ENCODE data around the gene MROH9.

MROH9 gene

GRCh38 chr1:170986901-170987300, 51.6 kb downstream of the MROH9 start:
- ATAC-seq (ENCODE audit: low read depth) (no peak), DNase-seq (ENCODE audit: low spot score) (no peak)
- H3K36me3 ChIP-seq (ENCODE audit: low read depth), result no peaks in the 10 kb centered on the region
- H3K4me3 ChIP-seq (ENCODE audit: severe bottlenecking), result no peak overlapping the region
- H3K4me1 ChIP-seq (ENCODE audit: insufficient read depth, poor library complexity, severe bottlenecking), result no peaks in the 10 kb centered on the region
- TF ChIP-seq CTCF (IDR thresholded peaks at IDR 0.05; ENCODE audit: poor library complexity, severe bottlenecking), result no peak
- no peak overlapping the region for H3K27ac ChIP-seq (ENCODE audit: poor library complexity, severe bottlenecking)
- H3K9me3 ChIP-seq (ENCODE audit: severe bottlenecking), result no peaks in the 10 kb centered on the region
- H3K27me3 ChIP-seq (ENCODE audit: insufficient read depth, poor library complexity, severe bottlenecking), result no peaks in the 10 kb centered on the region

GRCh38 chr1:170987424-170987823, 52.1 kb downstream of the MROH9 start:
- Histone ChIP-seq H3K4me1 (ENCODE audit: insufficient read depth, poor library complexity, severe bottlenecking) (no peaks in the 10 kb centered on the region), H3K9me3 (ENCODE audit: severe bottlenecking) (no peaks in the 10 kb centered on the region), H3K36me3 (ENCODE audit: low read depth) (no peaks in the 10 kb centered on the region), H3K27ac (ENCODE audit: poor library complexity, severe bottlenecking) (no peak overlapping the region), H3K27me3 (ENCODE audit: insufficient read depth, poor library complexity, severe bottlenecking) (no peaks in the 10 kb centered on the region), H3K4me3 (ENCODE audit: severe bottlenecking) (no peak overlapping the region)
- no peak for ATAC-seq (ENCODE audit: low read depth)
- DNase-seq (ENCODE audit: low spot score), result no peak
- TF ChIP-seq CTCF (IDR thresholded peaks at IDR 0.05; ENCODE audit: poor library complexity, severe bottlenecking), result no peak

GRCh38 chr1:170993151-170993550, 57.8 kb downstream of the MROH9 start:
- no peak for DNase-seq (ENCODE audit: low spot score)
- Histone ChIP-seq H3K4me3 (ENCODE audit: severe bottlenecking) (no peak overlapping the region), H3K27ac (ENCODE audit: poor library complexity, severe bottlenecking) (no peak overlapping the region), H3K4me1 (ENCODE audit: insufficient read depth, poor library complexity, severe bottlenecking) (no peaks in the 10 kb centered on the region), H3K27me3 (ENCODE audit: insufficient read depth, poor library complexity, severe bottlenecking) (no peaks in the 10 kb centered on the region), H3K36me3 (ENCODE audit: low read depth) (no peaks in the 10 kb centered on the region), H3K9me3 (ENCODE audit: severe bottlenecking) (no peaks in the 10 kb centered on the region)
- TF ChIP-seq CTCF (IDR thresholded peaks at IDR 0.05; ENCODE audit: poor library complexity, severe bottlenecking), result no peak
- ATAC-seq (ENCODE audit: low read depth), result no peak

GRCh38 chr1:170993717-170994116, 58.4 kb downstream of the MROH9 start:
- no peak for ATAC-seq (ENCODE audit: low read depth)
- Histone ChIP-seq H3K9me3 (ENCODE audit: severe bottlenecking) (no peaks in the 10 kb centered on the region), H3K4me1 (ENCODE audit: insufficient read depth, poor library complexity, severe bottlenecking) (no peaks in the 10 kb centered on the region), H3K4me3 (ENCODE audit: severe bottlenecking) (no peak overlapping the region), H3K36me3 (ENCODE audit: low read depth) (no peaks in the 10 kb centered on the region), H3K27me3 (ENCODE audit: insufficient read depth, poor library complexity, severe bottlenecking) (no peaks in the 10 kb centered on the region), H3K27ac (ENCODE audit: poor library complexity, severe bottlenecking) (no peak overlapping the region)
- no peak for TF ChIP-seq CTCF (IDR thresholded peaks at IDR 0.05; ENCODE audit: poor library complexity, severe bottlenecking)
- DNase-seq (ENCODE audit: low spot score), result no peak

- ATAC-seq (ENCODE audit: low read depth) (no peak), DNase-seq (ENCODE audit: low spot score) (no peak)
- Histone ChIP-seq H3K9me3 (ENCODE audit: severe bottlenecking) (peaks cover 2% of the 10 kb centered on the region), H3K27me3 (ENCODE audit: insufficient read depth, poor library complexity, severe bottlenecking) (peaks cover under 1% of the 10 kb centered on the region), H3K4me1 (ENCODE audit: insufficient read depth, poor library complexity, severe bottlenecking) (no peaks in the 10 kb centered on the region), H3K4me3 (ENCODE audit: severe bottlenecking) (no peak overlapping the region), H3K27ac (ENCODE audit: poor library complexity, severe bottlenecking) (no peak overlapping the region), H3K36me3 (ENCODE audit: low read depth) (no peaks in the 10 kb centered on the region)
- no peak for TF ChIP-seq CTCF (IDR thresholded peaks at IDR 0.05; ENCODE audit: poor library complexity, severe bottlenecking)
Measured at GRCh38 chr1:171014880-171015279, 79.5 kb downstream of the MROH9 start.
